A549 (cell line): ENCODE results near the gene KRTAP4-12. TPM values are rescaled to one million over a fixed set of nuclear protein-coding genes. Genes with fewer than 3 reads are reported as not detected.

ENCODE experiments used
- ATAC-seq, 2 experiments: fragments of 200-7000 bp in 1 of 2; fragments of >200 bp in 1 of 2; cut with Nextera tagmentation in 1 of 2; cut with Tn5 transposase in 1 of 2; 3 replicates each; pipeline versions ENCODE4 v1.8.0 to v1.9.1; 2018 to 2020; ENCODE audit warnings: mild to moderate bottlenecking in 1 of 2, moderate library complexity in 1 of 2
- CTCF ChIA-PET: fragments of 300-600 bp; sonication (Branson Sonifier 250); formaldehyde crosslinking; extraction: SDS; loops from one replicate; lab custom pipeline; 2021; ENCODE audit warnings: antibody characterized with exemption, inconsistent platforms; lab: Yijun Ruan, JAX
- POLR2A ChIA-PET: fragments of 350-600 bp; formaldehyde crosslinking; extraction: SDS; loops from one replicate; lab custom pipeline; 2021; ENCODE audit warnings: antibody characterized with exemption, inconsistent platforms; lab: Yijun Ruan, JAX
- DNase-seq, 2 experiments: peaks; one replicate each; pipeline versions ENCODE4 v3.0.0 to v3.0.0-alpha.2; 2011 to 2016; ENCODE audit warnings: low read depth in 1 of 2, low spot score in 1 of 2
- FAIRE-seq: peaks from 2 replicates; lab custom pipeline; 2011; peaks lifted over from hg19 to GRCh38; lab: Jason Lieb, UNC
- H3K27ac ChIP-seq, 2 experiments: fragments of >200 bp; sonication (Bioruptor Twin); formaldehyde crosslinking; 3 replicates each; pipeline ENCODE4 v1.5.1; 2016 to 2017
- H3K4me1 ChIP-seq: fragments of >200 bp; sonication (Bioruptor Twin); formaldehyde crosslinking; 3 replicates; pipeline ENCODE4 v1.6.1; 2016
- H3K4me2 ChIP-seq: fragments of >200 bp; sonication (Bioruptor Twin); formaldehyde crosslinking; 3 replicates; pipeline ENCODE4 v1.6.1; 2016
- H3K4me3 ChIP-seq: fragments of >200 bp; sonication (Bioruptor Twin); formaldehyde crosslinking; 3 replicates; pipeline ENCODE4 v1.5.1; 2016
- H3K9me3 ChIP-seq: fragments of >200 bp; sonication (Bioruptor Twin); formaldehyde crosslinking; 3 replicates; pipeline ENCODE4 v1.6.1; 2016
- ATOH8 ChIP-seq: fragments of 250-450 bp; sonication (Bioruptor Pico); IDR thresholded peaks from 2 replicates; pipeline ENCODE4 v1.5.0; 2020; ENCODE audit warnings: low read depth, mild to moderate bottlenecking, moderate library complexity
- CBX8 ChIP-seq: fragments of 200-600 bp; sonication (generic); IDR thresholded peaks from 2 replicates; pipeline ENCODE4 v1.6.1; 2016
- CHD2 ChIP-seq: fragments of 150-350 bp; IDR thresholded peaks from 2 replicates; pipeline ENCODE4 v1.6.1; 2014; ENCODE audit warnings: low read length; ENCODE audit not compliant: partially characterized antibody
- CHD4 ChIP-seq: fragments of 200-600 bp; sonication (generic); IDR thresholded peaks from 2 replicates; pipeline ENCODE4 v1.6.1; 2016; ENCODE audit warnings: antibody characterized with exemption, mild to moderate bottlenecking, borderline replicate concordance
- CTCF ChIP-seq: fragments of >200 bp; sonication (Bioruptor Twin); formaldehyde crosslinking; IDR thresholded peaks from 3 replicates; pipeline ENCODE4 v1.5.1; 2016
- ESRRA ChIP-seq: fragments of 150-350 bp; IDR thresholded peaks from 2 replicates; pipeline ENCODE4 v1.6.1; 2014; ENCODE audit warnings: mild to moderate bottlenecking, low read length, borderline replicate concordance
- FOSL2 ChIP-seq, 2 experiments: fragments of 450-650 bp in 1 of 2; fragments of >200 bp in 1 of 2; sonication (Bioruptor Twin) in 1 of 2; formaldehyde crosslinking; IDR thresholded peaks; 2 replicates each; pipeline versions ENCODE4 v1.5.0 to v1.6.1; 2016 to 2020; ENCODE audit warnings: mild to moderate bottlenecking in 1 of 2, moderate library complexity in 1 of 2
- GATA3 ChIP-seq: IDR thresholded peaks from 2 replicates; pipeline ENCODE4 v1.6.1; 2012; ENCODE audit warnings: borderline replicate concordance
- JUN ChIP-seq, 2 experiments: fragments of >200 bp; sonication (Bioruptor Twin); formaldehyde crosslinking; IDR thresholded peaks; 2 replicates in 1 of 2; 3 replicates in 1 of 2; pipeline ENCODE4 v1.6.1; 2016 to 2017
- JUNB ChIP-seq: fragments of >200 bp; sonication (Bioruptor Twin); formaldehyde crosslinking; IDR thresholded peaks from 2 replicates; pipeline ENCODE4 v1.6.1; 2016
- MAZ ChIP-seq: fragments of 150-350 bp; IDR thresholded peaks from 2 replicates; pipeline ENCODE4 v1.6.1; 2014; ENCODE audit warnings: antibody characterized with exemption, low read depth, low read length, borderline replicate concordance
- POLR2AphosphoS2 ChIP-seq: conservative IDR thresholded peaks from 2 replicates; pipeline ENCODE4 v1.6.1; 2012; ENCODE audit warnings: low read length, improper control_type of control experiment, inconsistent platforms
- RFX5 ChIP-seq: fragments of 450-650 bp; IDR thresholded peaks from 2 replicates; pipeline ENCODE4 v1.7.1; 2014; ENCODE audit warnings: antibody characterized with exemption, mild to moderate bottlenecking, moderate library complexity
- USF2 ChIP-seq: fragments of 450-650 bp; IDR thresholded peaks from 2 replicates; pipeline ENCODE4 v1.6.1; 2014; ENCODE audit warnings: antibody characterized with exemption
- ZC3H11A ChIP-seq: fragments of 450-650 bp; IDR thresholded peaks from 2 replicates; pipeline ENCODE4 v1.6.1; 2014; ENCODE audit warnings: antibody characterized with exemption, mild to moderate bottlenecking
- ZSCAN20 ChIP-seq: fragments of 250-450 bp; sonication (Bioruptor Pico); IDR thresholded peaks from 2 replicates; pipeline ENCODE4 v1.8.0; 2022; ENCODE audit warnings: mild to moderate bottlenecking, moderate library complexity
- WGBS: methylation state at CpG from one replicate; pipeline ENCODE4 v1.1.6; 2017; ENCODE audit errors: missing lambda C conversion rate; 5-methylcytosine and 5-hydroxymethylcytosine counted together
- polyA plus RNA-seq, 4 experiments: library from polyadenylated mRNA; depleted of rRNA in 3 of 4; stranded (reverse); fragments of >200 nt; fragmentation: RNase III in 1 of 4; extraction: RNeasy Plus Mini Kit Qiagen cat#74134 plus additional on column Dnase treatment in 1 of 4; gene quantifications; 2 replicates in 3 of 4; 3 replicates in 1 of 4; pipeline ENCODE4 v1.2.3, GENCODE V29; 2011 to 2017
- TF ChIP-seq, protein P1 (sequence below): IDR thresholded peaks from 2 replicates; pipeline ENCODE4 v1.6.1; 2012
- TF ChIP-seq, protein P2 (sequence below): IDR thresholded peaks from 2 replicates; pipeline ENCODE4 v1.6.1; 2012; ENCODE audit warnings: low read depth, borderline replicate concordance
- TF ChIP-seq, protein P3 (sequence below): fragments of 200-600 bp; sonication (generic); IDR thresholded peaks from 2 replicates; pipeline ENCODE4 v1.6.1; 2016; ENCODE audit warnings: antibody characterized with exemption, mild to moderate bottlenecking, moderate library complexity

Gene KRTAP4-12
- polyA plus RNA-seq, 2 of the 4 experiments (the other 2 are of a cell fraction): not detected

- DNase-seq: no peak
- H3K27ac ChIP-seq: no peak overlapping the region
- no peak for FAIRE-seq
Measured at GRCh38 chr17:41147531-41148204, 23.7 kb upstream of the KRTAP4-12 start.

More at GRCh38 chr17:41147531-41148204, 23.7 kb upstream of the KRTAP4-12 start:
- Histone ChIP-seq H3K4me2 (no peak overlapping the region), H3K4me1 (no peaks in the 10 kb centered on the region), H3K9me3 (peaks cover 9% of the 10 kb centered on the region; the same call in 2 of the 3 replicates), H3K4me3 (no peak overlapping the region)
- 75% methylated on average over 2 of the region's 2 CpGs for WGBS
- ChIA-PET CTCF (interaction anchor here (0.6 to 0.8 kb wide), 2 partner anchors 12 to 75 kb away, joined by 3 read pairs; no protein-coding TSS in a partner anchor), POLR2A (no interaction called here)
- ATAC-seq: no peak
- TF ChIP-seq CBX8: no peak
- TF ChIP-seq ESRRA: no peak
- TF ChIP-seq ZC3H11A: no peak
- TF ChIP-seq, protein P1, sequence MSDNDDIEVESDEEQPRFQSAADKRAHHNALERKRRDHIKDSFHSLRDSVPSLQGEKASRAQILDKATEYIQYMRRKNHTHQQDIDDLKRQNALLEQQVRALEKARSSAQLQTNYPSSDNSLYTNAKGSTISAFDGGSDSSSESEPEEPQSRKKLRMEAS: no peak
- no peak for TF ChIP-seq MAZ
- TF ChIP-seq ATOH8 (CRISPR knock-in tag): no peak
- TF ChIP-seq POLR2AphosphoS2: no peak
- TF ChIP-seq CHD4: no peak
- TF ChIP-seq, protein P2, sequence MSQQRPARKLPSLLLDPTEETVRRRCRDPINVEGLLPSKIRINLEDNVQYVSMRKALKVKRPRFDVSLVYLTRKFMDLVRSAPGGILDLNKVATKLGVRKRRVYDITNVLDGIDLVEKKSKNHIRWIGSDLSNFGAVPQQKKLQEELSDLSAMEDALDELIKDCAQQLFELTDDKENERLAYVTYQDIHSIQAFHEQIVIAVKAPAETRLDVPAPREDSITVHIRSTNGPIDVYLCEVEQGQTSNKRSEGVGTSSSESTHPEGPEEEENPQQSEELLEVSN: no peak
- TF ChIP-seq, protein P3, sequence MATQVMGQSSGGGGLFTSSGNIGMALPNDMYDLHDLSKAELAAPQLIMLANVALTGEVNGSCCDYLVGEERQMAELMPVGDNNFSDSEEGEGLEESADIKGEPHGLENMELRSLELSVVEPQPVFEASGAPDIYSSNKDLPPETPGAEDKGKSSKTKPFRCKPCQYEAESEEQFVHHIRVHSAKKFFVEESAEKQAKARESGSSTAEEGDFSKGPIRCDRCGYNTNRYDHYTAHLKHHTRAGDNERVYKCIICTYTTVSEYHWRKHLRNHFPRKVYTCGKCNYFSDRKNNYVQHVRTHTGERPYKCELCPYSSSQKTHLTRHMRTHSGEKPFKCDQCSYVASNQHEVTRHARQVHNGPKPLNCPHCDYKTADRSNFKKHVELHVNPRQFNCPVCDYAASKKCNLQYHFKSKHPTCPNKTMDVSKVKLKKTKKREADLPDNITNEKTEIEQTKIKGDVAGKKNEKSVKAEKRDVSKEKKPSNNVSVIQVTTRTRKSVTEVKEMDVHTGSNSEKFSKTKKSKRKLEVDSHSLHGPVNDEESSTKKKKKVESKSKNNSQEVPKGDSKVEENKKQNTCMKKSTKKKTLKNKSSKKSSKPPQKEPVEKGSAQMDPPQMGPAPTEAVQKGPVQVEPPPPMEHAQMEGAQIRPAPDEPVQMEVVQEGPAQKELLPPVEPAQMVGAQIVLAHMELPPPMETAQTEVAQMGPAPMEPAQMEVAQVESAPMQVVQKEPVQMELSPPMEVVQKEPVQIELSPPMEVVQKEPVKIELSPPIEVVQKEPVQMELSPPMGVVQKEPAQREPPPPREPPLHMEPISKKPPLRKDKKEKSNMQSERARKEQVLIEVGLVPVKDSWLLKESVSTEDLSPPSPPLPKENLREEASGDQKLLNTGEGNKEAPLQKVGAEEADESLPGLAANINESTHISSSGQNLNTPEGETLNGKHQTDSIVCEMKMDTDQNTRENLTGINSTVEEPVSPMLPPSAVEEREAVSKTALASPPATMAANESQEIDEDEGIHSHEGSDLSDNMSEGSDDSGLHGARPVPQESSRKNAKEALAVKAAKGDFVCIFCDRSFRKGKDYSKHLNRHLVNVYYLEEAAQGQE: no peak
- TF ChIP-seq RFX5: no peak
- no peak for TF ChIP-seq FOSL2 (IDR thresholded peaks at IDR 0.05)
- TF ChIP-seq FOSL2 (CRISPR knock-in tag; IDR thresholded peaks at IDR 0.05): no peak
- TF ChIP-seq CHD2: no peak
- TF ChIP-seq JUN (IDR thresholded peaks at IDR 0.05): no peak
- no peak for TF ChIP-seq ZSCAN20 (CRISPR knock-in tag)
- TF ChIP-seq JUNB: no peak
- TF ChIP-seq GATA3: no peak
- no peak for TF ChIP-seq CTCF
- no peak for TF ChIP-seq USF2
